Mesenchymal stem cell (in vitro differentiated cells and primary cell): Measurements from ENCODE around the gene PPP2R5A.

ENCODE experiments used
- DNase-seq: peaks from one replicate; pipeline ENCODE4 v3.0.0-alpha.2; 2013
- H2AFZ ChIP-seq: one replicate; pipeline ENCODE4 v1.6.1; 2013; ENCODE audit warnings: low read depth, mild to moderate bottlenecking, control low read depth, inconsistent platforms, low read length, moderate library complexity
- H2AK5ac ChIP-seq: 2 replicates; pipeline ENCODE4 v1.6.1; 2013; ENCODE audit warnings: low read length, moderate library complexity, mild to moderate bottlenecking, inconsistent platforms; ENCODE audit not compliant: severe bottlenecking
- H2BK120ac ChIP-seq: one replicate; pipeline ENCODE4 v1.6.1; 2013; ENCODE audit warnings: low read depth, mild to moderate bottlenecking, inconsistent platforms, low read length, moderate library complexity
- H2BK12ac ChIP-seq, 2 experiments: one replicate each; pipeline ENCODE4 v1.6.1; 2013; ENCODE audit warnings: inconsistent platforms in 2 of 2, low read length in 2 of 2, mild to moderate bottlenecking in 2 of 2, moderate library complexity in 2 of 2, control low read depth in 1 of 2
- H2BK15ac ChIP-seq: one replicate; pipeline ENCODE4 v1.6.1; 2013; ENCODE audit warnings: mild to moderate bottlenecking, low read depth, inconsistent platforms; ENCODE audit not compliant: poor library complexity, severe bottlenecking
- H2BK5ac ChIP-seq: 2 replicates; pipeline ENCODE4 v1.6.1; 2013; ENCODE audit warnings: low read depth, mild to moderate bottlenecking, low read length, control low read depth, inconsistent platforms; ENCODE audit not compliant: poor library complexity, severe bottlenecking
- H3K14ac ChIP-seq, 2 experiments: one replicate each; pipeline ENCODE4 v1.6.1; 2013; ENCODE audit warnings: inconsistent platforms in 2 of 2, low read length in 2 of 2, control low read depth in 1 of 2, mild to moderate bottlenecking in 1 of 2, moderate library complexity in 1 of 2
- H3K18ac ChIP-seq, 2 experiments: one replicate each; pipeline ENCODE4 v1.6.1; 2013; ENCODE audit warnings: inconsistent platforms in 2 of 2, low read length in 2 of 2, control low read depth in 1 of 2, low read depth in 1 of 2, mild to moderate bottlenecking in 1 of 2
- H3K23ac ChIP-seq, 2 experiments: one replicate each; pipeline ENCODE4 v1.6.1; 2013; ENCODE audit warnings: inconsistent platforms in 2 of 2, low read length in 2 of 2, mild to moderate bottlenecking in 2 of 2, moderate library complexity in 2 of 2, control low read depth in 1 of 2
- H3K27ac ChIP-seq: 2 replicates; pipeline ENCODE4 v1.5.1; 2013; ENCODE audit warnings: mild to moderate bottlenecking, moderate library complexity, low read length, control low read depth, inconsistent platforms; ENCODE audit not compliant: poor library complexity, severe bottlenecking
- H3K27me3 ChIP-seq, 2 experiments: 2 replicates each; pipeline versions ENCODE4 v1.6.1 to v1.7.0; 2013; ENCODE audit warnings: low read length in 2 of 2, mild to moderate bottlenecking in 2 of 2, moderate library complexity in 2 of 2, control low read depth in 1 of 2, inconsistent platforms in 1 of 2; ENCODE audit not compliant: control insufficient read depth in 1 of 2, insufficient read depth in 1 of 2
- H3K36me3 ChIP-seq, 2 experiments: 2 replicates each; pipeline versions ENCODE4 v1.6.1 to v1.7.0; 2013; ENCODE audit warnings: low read length in 2 of 2, control low read depth in 1 of 2, inconsistent platforms in 1 of 2, low read depth in 1 of 2, mild to moderate bottlenecking in 1 of 2; ENCODE audit not compliant: insufficient read depth in 2 of 2, control insufficient read depth in 1 of 2
- H3K4ac ChIP-seq, 2 experiments: one replicate each; pipeline ENCODE4 v1.6.1; 2013; ENCODE audit warnings: inconsistent platforms in 2 of 2, low read length in 2 of 2, mild to moderate bottlenecking in 2 of 2, moderate library complexity in 2 of 2, control low read depth in 1 of 2, low read depth in 1 of 2
- H3K4me1 ChIP-seq: 2 replicates; pipeline ENCODE4 v1.6.1; 2013; ENCODE audit warnings: low read depth, low read length, control low read depth; ENCODE audit not compliant: control insufficient read depth, insufficient read depth
- H3K4me2 ChIP-seq: 2 replicates; pipeline ENCODE4 v1.6.1; 2013; ENCODE audit warnings: low read length, mild to moderate bottlenecking, inconsistent platforms; ENCODE audit not compliant: poor library complexity, severe bottlenecking
- H3K4me3 ChIP-seq, 2 experiments: 2 replicates each; pipeline versions ENCODE4 v1.5.1 to v1.7.0; 2013; ENCODE audit warnings: low read length in 2 of 2, mild to moderate bottlenecking in 2 of 2, control low read depth in 1 of 2, low read depth in 1 of 2; ENCODE audit not compliant: insufficient read depth in 1 of 2
- H3K79me1 ChIP-seq: replicated peaks from 2 replicates; pipeline ENCODE4 v1.6.1; 2013; ENCODE audit warnings: mild to moderate bottlenecking, control low read depth, low read length, inconsistent platforms; ENCODE audit not compliant: poor library complexity, severe bottlenecking
- H3K9ac ChIP-seq: 2 replicates; pipeline ENCODE4 v1.7.0; 2013; ENCODE audit warnings: mild to moderate bottlenecking, low read length, moderate library complexity
- H3K9me3 ChIP-seq: 2 replicates; pipeline ENCODE4 v1.7.0; 2013; ENCODE audit warnings: mild to moderate bottlenecking, low read length; ENCODE audit not compliant: control insufficient read depth
- H4K8ac ChIP-seq: one replicate; pipeline ENCODE4 v1.6.1; 2013; ENCODE audit warnings: inconsistent platforms, mild to moderate bottlenecking, low read length, moderate library complexity
- H4K91ac ChIP-seq: one replicate; pipeline ENCODE4 v1.6.1; 2013; ENCODE audit warnings: mild to moderate bottlenecking, low read length, inconsistent platforms
- WGBS: methylation state at CpG from one replicate; pipeline ENCODE4 v1.1.7; 2013; ENCODE audit warnings: mixed read lengths; 5-methylcytosine and 5-hydroxymethylcytosine counted together

PPP2R5A gene

DNA sequence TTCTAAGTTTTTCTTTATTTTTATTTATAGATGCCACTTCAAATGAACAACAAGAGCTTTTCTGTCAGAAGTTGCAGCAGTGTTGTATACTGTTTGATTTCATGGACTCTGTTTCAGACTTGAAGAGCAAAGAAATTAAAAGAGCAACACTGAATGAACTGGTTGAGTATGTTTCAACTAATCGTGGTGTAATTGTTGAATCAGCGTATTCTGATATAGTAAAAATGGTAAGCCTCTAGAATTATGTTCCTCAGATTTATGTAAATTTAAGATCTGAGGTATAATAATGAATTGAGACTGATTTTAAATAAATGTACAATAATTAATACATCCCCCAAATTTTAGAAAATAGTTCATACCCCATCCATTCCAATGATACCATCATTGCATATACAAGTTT lies 43.9 kb downstream of the PPP2R5A start:
- H2BK5ac ChIP-seq = no peak overlapping the region
- no peak overlapping the region for H2BK12ac ChIP-seq
- H2AFZ ChIP-seq = no peak overlapping the region
- H3K23ac ChIP-seq = no peak overlapping the region
- WGBS = 100% methylated on average over 2 of the region's 2 CpGs
- H3K27me3 ChIP-seq = no peaks in the 10 kb centered on the region
- no peak overlapping the region for H2BK120ac ChIP-seq
- no peak overlapping the region for H3K4ac ChIP-seq
- H3K79me1 ChIP-seq = peaks cover 1% of the 10 kb centered on the region
- no peak overlapping the region for H2BK15ac ChIP-seq
- H3K4me3 ChIP-seq = no peak overlapping the region
- no peak overlapping the region for H2AK5ac ChIP-seq
- H3K14ac ChIP-seq = no peak overlapping the region
- H3K36me3 ChIP-seq = peaks cover under 1 to 11% of the 10 kb centered on the region in 2 experiments
- DNase-seq = no peak
- H3K4me2 ChIP-seq = no peak overlapping the region
- no peaks in the 10 kb centered on the region for H3K9me3 ChIP-seq
- no peaks in the 10 kb centered on the region for H3K4me1 ChIP-seq
- H4K8ac ChIP-seq = no peak overlapping the region
- H3K27ac ChIP-seq = no peak overlapping the region
- no peak overlapping the region for H3K9ac ChIP-seq
- H3K18ac ChIP-seq = no peak overlapping the region
- no peak overlapping the region for H4K91ac ChIP-seq

DNA sequence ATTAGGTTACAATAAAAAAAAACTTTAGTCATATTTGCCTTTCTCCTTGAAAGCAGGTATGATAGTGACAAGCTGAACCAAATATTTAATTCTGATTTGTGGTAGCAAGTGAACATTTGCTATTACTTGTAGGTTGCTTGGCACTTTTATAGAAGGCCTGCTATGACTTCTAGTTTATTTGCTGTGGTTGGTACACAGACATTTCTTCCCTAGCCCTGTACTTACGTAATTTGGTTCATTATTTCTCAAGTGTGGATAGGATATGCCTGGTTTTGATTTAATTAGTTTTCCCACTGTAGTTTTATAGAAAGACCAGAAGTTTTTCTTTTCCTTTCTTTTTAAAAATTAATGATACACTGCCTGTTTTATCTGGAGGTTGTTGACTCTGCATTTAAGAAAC lies 55.9 kb downstream of the PPP2R5A start:
- Histone ChIP-seq H3K27ac (no peak overlapping the region), H3K9me3 (no peaks in the 10 kb centered on the region), H3K4me3 (no peak overlapping the region), H2BK12ac (no peak overlapping the region), H3K4me2 (no peak overlapping the region), H3K18ac (no peak overlapping the region), H3K9ac (no peak overlapping the region), H2BK15ac (no peak overlapping the region), H3K4ac (no peak overlapping the region), H3K36me3 (peaks cover 3 to 46% of the 10 kb centered on the region in 2 experiments), H3K4me1 (no peaks in the 10 kb centered on the region), H3K27me3 (no peaks in the 10 kb centered on the region), H3K79me1 (peaks cover 3% of the 10 kb centered on the region), H3K23ac (no peak overlapping the region), H2BK120ac (no peak overlapping the region), H2AK5ac (no peak overlapping the region), H4K8ac (no peak overlapping the region), H2BK5ac (no peak overlapping the region), H4K91ac (no peak overlapping the region), H3K14ac (no peak overlapping the region), H2AFZ (no peak overlapping the region)
- no CpG with 5 or more reads among the region's 1 CpG for WGBS
- DNase-seq = no peak

GRCh38 chr1:212344905-212345304 lies 59.7 kb downstream of the PPP2R5A start:
- H3K27me3 ChIP-seq = no peaks in the 10 kb centered on the region
- H3K14ac ChIP-seq = no peak overlapping the region
- H3K23ac ChIP-seq = no peak overlapping the region
- no peak overlapping the region for H2BK12ac ChIP-seq
- 100% methylated on average over 4 of the region's 4 CpGs for WGBS
- H3K4me3 ChIP-seq = no peak overlapping the region
- no peak overlapping the region for H3K18ac ChIP-seq
- H3K4ac ChIP-seq = no peak overlapping the region
- no peak overlapping the region for H2AFZ ChIP-seq
- peaks cover 3% of the 10 kb centered on the region for H3K79me1 ChIP-seq
- H3K9ac ChIP-seq = no peak overlapping the region
- no peak overlapping the region for H3K27ac ChIP-seq
- no peak overlapping the region for H4K8ac ChIP-seq
- H2BK5ac ChIP-seq = no peak overlapping the region
- DNase-seq = no peak
- no peak overlapping the region for H2BK120ac ChIP-seq
- H4K91ac ChIP-seq = no peak overlapping the region
- H2AK5ac ChIP-seq = no peak overlapping the region
- H3K36me3 ChIP-seq = peaks cover 3 to 52% of the 10 kb centered on the region in 2 experiments
- no peaks in the 10 kb centered on the region for H3K4me1 ChIP-seq
- H3K4me2 ChIP-seq = no peak overlapping the region
- no peaks in the 10 kb centered on the region for H3K9me3 ChIP-seq
- H2BK15ac ChIP-seq = no peak overlapping the region

- no peak overlapping the region for H2AFZ ChIP-seq
- H3K4me2 ChIP-seq = no peak overlapping the region
- no peak overlapping the region for H3K27ac ChIP-seq
- H3K79me1 ChIP-seq = peaks cover 2% of the 10 kb centered on the region
- no peaks in the 10 kb centered on the region for H3K9me3 ChIP-seq
- no peak for DNase-seq
- no peaks in the 10 kb centered on the region for H3K4me1 ChIP-seq
- H3K36me3 ChIP-seq = peaks cover 3 to 49% of the 10 kb centered on the region in 2 experiments
- no peak overlapping the region for H2BK12ac ChIP-seq
- H2BK120ac ChIP-seq = no peak overlapping the region
- H3K9ac ChIP-seq = no peak overlapping the region
- no peak overlapping the region for H2BK15ac ChIP-seq
- H3K23ac ChIP-seq = no peak overlapping the region
- no peak overlapping the region for H3K18ac ChIP-seq
- H4K8ac ChIP-seq = no peak overlapping the region
- no peak overlapping the region for H3K4me3 ChIP-seq
- H3K27me3 ChIP-seq = no peaks in the 10 kb centered on the region
- WGBS = no CpG with 5 or more reads among the region's 1 CpG
- no peak overlapping the region for H3K4ac ChIP-seq
- no peak overlapping the region for H2AK5ac ChIP-seq
- H3K14ac ChIP-seq = no peak overlapping the region
- no peak overlapping the region for H4K91ac ChIP-seq
- H2BK5ac ChIP-seq = no peak overlapping the region
These were observed 61.4 kb downstream of the PPP2R5A start for GRCh38 chr1:212346601-212347000.
